Right lobe of liver (tissue), 6 donors: Measurements from ENCODE around the gene TMEM88. TPM values are rescaled to one million over a fixed set of nuclear protein-coding genes. Genes with fewer than 3 reads are reported as not detected.

Experiments
- ATAC-seq, 4 donors: fragments of 200-7000 bp; cut with Tn5 transposase; one replicate each; pipeline ENCODE4 v1.9.1; 2020; ENCODE audit warnings: mild to moderate bottlenecking in 4 of 4, moderate library complexity in 4 of 4
- DNase-seq, 3 donors: peaks; one replicate each; pipeline ENCODE4 v3.0.0-alpha.2; 2020
- H3K27ac ChIP-seq, 3 donors: fragments of 200-600 bp; one replicate each; pipeline ENCODE4 v1.8.0; 2022
- H3K27me3 ChIP-seq, 2 donors: fragments of 200-600 bp; one replicate each; pipeline ENCODE4 v1.8.0; 2022
- H3K36me3 ChIP-seq, 4 donors: fragments of 200-600 bp; sonication (generic) in 1 of 4; one replicate each; pipeline versions ENCODE4 v1.5.1 to v1.8.0; 2017 to 2022; ENCODE audit warnings: control low read depth in 1 of 4
- H3K4me1 ChIP-seq, 4 donors: fragments of 200-600 bp; sonication (generic) in 1 of 4; one replicate each; pipeline versions ENCODE4 v1.5.1 to v1.8.0; 2017 to 2022; ENCODE audit warnings: control low read depth in 1 of 4
- H3K4me3 ChIP-seq, 3 donors: fragments of 200-600 bp; one replicate each; pipeline ENCODE4 v1.8.0; 2022
- H3K9me3 ChIP-seq, 4 donors: fragments of 200-600 bp; sonication (generic) in 1 of 4; one replicate each; pipeline versions ENCODE4 v1.5.1 to v1.8.0; 2017 to 2022; ENCODE audit warnings: control low read depth in 1 of 4
- POLR2A ChIP-seq: fragments of 450-650 bp; IDR thresholded peaks from one replicate; pipeline ENCODE4 v1.6.1; 2017; ENCODE audit warnings: antibody characterized with exemption, mild to moderate bottlenecking
- WGBS: methylation state at CpG from one replicate; pipeline ENCODE4 v1.1.6; 2018; ENCODE audit warnings: low coverage, low lambda C conversion rate; ENCODE audit not compliant: insufficient coverage; ENCODE audit errors: missing lambda C conversion rate; 5-methylcytosine and 5-hydroxymethylcytosine counted together
- intact Hi-C, 2 donors: fragments of 100-400 bp; cut with DNase I; formaldehyde crosslinking; loops; one replicate each; pipeline versions ENCODE4 v1.11.2 to v1.14.1; 2022
- total RNA-seq, 6 experiments: library from RNA; depleted of rRNA in 2 of 6; stranded (reverse); fragments of >200 nt in 2 of 6; fragmentation: NEBNext Ultra II Directional in 3 of 6; extraction: Animal tissue kit (Norgen Biotek cat#: 25700) in 3 of 6; gene quantifications; one replicate each; pipeline versions ENCODE4 v1.1.0 to v1.2.4, GENCODE V29; 2016 to 2023
- TF ChIP-seq, protein P1 (sequence below), 4 donors: fragments of 200-600 bp in 3 of 4; fragments of 450-650 bp in 1 of 4; IDR thresholded peaks; one replicate each; pipeline versions ENCODE4 v1.5.1 to v1.8.0; 2016 to 2022; ENCODE audit warnings: antibody characterized with exemption in 4 of 4, mild to moderate bottlenecking in 2 of 4
- donor health status: DM: no; HTN: yes; CAD: no.
- donor health status: DM: no; HTN: no; CAD: no.
- donor health status: DM: no; HTN: no; CAD: no.
- donor health status: DM: no; HTN: yes; CAD: no.
- donor health status: DM: no; HTN: yes; CAD: no.

TMEM88 gene
- total RNA-seq, 6 experiments from 2014 or later: 0.74 to 2.4 (median 1.2) TPM

DNA sequence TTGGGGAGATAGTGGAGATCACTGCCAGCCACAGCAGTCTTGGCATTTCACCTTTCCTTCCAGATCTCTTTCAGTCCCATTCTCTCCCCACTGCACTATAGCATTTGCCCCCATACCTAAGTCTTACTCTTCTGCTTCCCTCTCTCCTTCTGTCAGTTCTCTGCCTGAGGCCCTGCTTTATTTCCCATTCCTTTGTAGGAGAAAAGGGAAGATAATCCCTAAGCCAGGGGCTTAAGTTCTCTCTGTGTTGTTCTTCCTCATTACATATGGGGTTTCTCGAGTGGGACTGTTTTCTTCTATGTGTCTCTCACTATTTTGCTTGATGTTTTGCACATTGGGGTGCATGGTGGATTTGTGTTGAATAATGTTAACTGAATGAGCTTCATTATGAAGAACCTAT lies 14.4 kb upstream of the TMEM88 start:
- ATAC-seq (no peak), DNase-seq (no peak)
- Histone ChIP-seq H3K36me3 (peaks cover 0 to 4% (median 0%) of the 10 kb centered on the region in 4 donors), H3K4me1 (peaks cover 0 to 39% (median 8%) of the 10 kb centered on the region in 4 donors), H3K27me3 (no peaks in the 10 kb centered on the region), H3K9me3 (no peaks in the 10 kb centered on the region), H3K27ac (peak overlapping the region in 1 of 3 donors; percentile 99), H3K4me3 (no peak overlapping the region)
- TF ChIP-seq, protein P1, sequence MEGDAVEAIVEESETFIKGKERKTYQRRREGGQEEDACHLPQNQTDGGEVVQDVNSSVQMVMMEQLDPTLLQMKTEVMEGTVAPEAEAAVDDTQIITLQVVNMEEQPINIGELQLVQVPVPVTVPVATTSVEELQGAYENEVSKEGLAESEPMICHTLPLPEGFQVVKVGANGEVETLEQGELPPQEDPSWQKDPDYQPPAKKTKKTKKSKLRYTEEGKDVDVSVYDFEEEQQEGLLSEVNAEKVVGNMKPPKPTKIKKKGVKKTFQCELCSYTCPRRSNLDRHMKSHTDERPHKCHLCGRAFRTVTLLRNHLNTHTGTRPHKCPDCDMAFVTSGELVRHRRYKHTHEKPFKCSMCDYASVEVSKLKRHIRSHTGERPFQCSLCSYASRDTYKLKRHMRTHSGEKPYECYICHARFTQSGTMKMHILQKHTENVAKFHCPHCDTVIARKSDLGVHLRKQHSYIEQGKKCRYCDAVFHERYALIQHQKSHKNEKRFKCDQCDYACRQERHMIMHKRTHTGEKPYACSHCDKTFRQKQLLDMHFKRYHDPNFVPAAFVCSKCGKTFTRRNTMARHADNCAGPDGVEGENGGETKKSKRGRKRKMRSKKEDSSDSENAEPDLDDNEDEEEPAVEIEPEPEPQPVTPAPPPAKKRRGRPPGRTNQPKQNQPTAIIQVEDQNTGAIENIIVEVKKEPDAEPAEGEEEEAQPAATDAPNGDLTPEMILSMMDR (IDR thresholded peaks at IDR 0.05): no peak
- no peak for TF ChIP-seq POLR2A
- 62% methylated on average over 1 of the region's 1 CpG for WGBS
- intact Hi-C loops: no loop called here

GRCh38 chr17:7840875-7841274 lies 14.0 kb upstream of the TMEM88 start:
- Histone ChIP-seq H3K27me3 (no peaks in the 10 kb centered on the region), H3K27ac (peak overlapping the region; percentile 99), H3K4me3 (peak overlapping the region; percentile 73 to 98 (median 81)), H3K4me1 (peaks cover 0 to 42% (median 10%) of the 10 kb centered on the region in 4 donors), H3K9me3 (no peaks in the 10 kb centered on the region), H3K36me3 (peaks cover 0 to 9% (median 0%) of the 10 kb centered on the region in 4 donors)
- intact Hi-C loops: no loop called here
- DNase-seq (no peak), ATAC-seq (no peak)
- 13% methylated on average over 1 of the region's 1 CpG for WGBS
- TF ChIP-seq, protein P1 (IDR thresholded peaks at IDR 0.05): no peak
- no peak for TF ChIP-seq POLR2A

DNA sequence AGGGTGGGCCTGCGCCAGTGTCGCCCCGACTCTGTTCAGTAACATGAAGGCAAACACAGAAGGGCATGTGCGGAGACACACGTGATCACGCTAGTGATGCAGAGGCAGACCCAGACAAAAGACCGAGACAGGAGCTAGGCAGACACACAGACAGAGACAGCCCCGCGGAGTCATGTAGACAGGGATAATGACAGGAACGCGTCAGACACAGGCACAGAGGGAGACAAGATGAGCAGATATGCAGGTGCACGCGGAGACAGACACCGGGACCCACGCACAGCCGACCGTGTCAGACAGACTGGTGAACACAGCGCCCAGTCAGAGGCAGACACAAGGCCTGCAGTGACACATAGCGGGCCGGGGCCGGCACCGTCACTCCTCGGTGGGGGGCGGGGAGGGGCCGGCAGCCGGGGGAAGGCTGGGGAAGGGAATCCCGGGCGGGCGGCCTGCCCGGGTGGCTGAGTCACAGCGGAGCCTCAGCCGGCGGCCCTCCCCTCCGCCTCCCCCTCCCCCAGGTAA lies 13.4 kb upstream of the TMEM88 start:
- WGBS: 3% methylated on average over 13 of the region's 34 CpGs
- intact Hi-C loops: no loop called here
- no peaks in the 10 kb centered on the region for H3K27me3 ChIP-seq
- no peaks in the 10 kb centered on the region for H3K9me3 ChIP-seq
- H3K27ac ChIP-seq: peak overlapping the region; percentile 99
- TF ChIP-seq, protein P1 (IDR thresholded peaks at IDR 0.05): peak; percentile 15 to 42 (median 30)
- peak; percentile 29 for TF ChIP-seq POLR2A
- H3K36me3 ChIP-seq: peaks cover 0 to 15% (median 3%) of the 10 kb centered on the region in 4 donors
- ATAC-seq (peak; percentile 30 to 49 (median 41)), DNase-seq (peak; percentile 85 to 95 (median 90))
- peaks cover 0 to 42% (median 10%) of the 10 kb centered on the region in 4 donors for H3K4me1 ChIP-seq
- H3K4me3 ChIP-seq: peak overlapping the region; percentile 73 to 98 (median 81)

DNA sequence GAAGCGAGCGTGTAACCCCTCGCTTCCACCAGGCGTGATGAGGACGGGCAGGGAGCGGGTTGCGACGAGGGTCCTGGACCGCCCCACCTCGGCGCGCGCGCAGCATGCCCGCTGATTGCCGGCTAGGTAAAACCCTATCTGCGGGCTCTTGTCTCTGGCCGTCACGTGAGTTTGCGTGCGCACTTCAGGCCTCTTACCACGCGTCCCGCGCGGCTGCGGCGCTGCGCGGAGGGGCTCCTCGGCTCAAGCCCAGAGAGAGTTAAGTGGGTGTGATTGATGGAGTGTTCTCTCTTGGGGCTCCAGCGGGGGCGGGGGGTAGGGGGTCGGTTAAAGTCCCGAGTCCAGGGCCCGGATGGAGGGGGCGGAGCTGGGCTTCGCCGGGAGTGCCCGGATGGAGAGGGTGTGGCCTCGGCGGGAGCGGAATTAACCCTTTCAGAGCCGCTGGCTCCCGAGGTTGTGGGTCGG lies 12.9 kb upstream of the TMEM88 start:
- H3K4me1 ChIP-seq: peaks cover 0 to 42% (median 10%) of the 10 kb centered on the region in 4 donors
- no peaks in the 10 kb centered on the region for H3K9me3 ChIP-seq
- H3K4me3 ChIP-seq: peak overlapping the region; percentile 73 to 98 (median 81)
- H3K36me3 ChIP-seq: peaks cover 0 to 15% (median 4%) of the 10 kb centered on the region in 4 donors
- no peaks in the 10 kb centered on the region for H3K27me3 ChIP-seq
- TF ChIP-seq POLR2A: no peak
- TF ChIP-seq, protein P1 (IDR thresholded peaks at IDR 0.05): no peak
- 1% methylated on average over 12 of the region's 46 CpGs for WGBS
- peak; percentile 54 to 66 (median 60) for ATAC-seq
- H3K27ac ChIP-seq: peak overlapping the region; percentile 99
- intact Hi-C loops: no loop called here
- peak; percentile 92 to 94 (median 93) for DNase-seq
